ENCODE data around the gene ACY1.

ACY1 gene

GRCh38 chr3:52021489-52022268 lies 38.3 kb downstream of the ACY1 start:
- H3K27me3 Mint-ChIP-seq, result peaks cover 1% of the 10 kb centered on the region
- no peaks in the 10 kb centered on the region for H3K9me3 Mint-ChIP-seq
- no peak overlapping the region for H3K27ac Mint-ChIP-seq
- H3K4me3 Mint-ChIP-seq, result no peak overlapping the region
- intact Hi-C loops (cut with micrococcal nuclease), result no loop called here
- H3K36me3 Mint-ChIP-seq (ENCODE audit: low read depth), result no peaks in the 10 kb centered on the region
- peaks cover 6% of the 10 kb centered on the region for H3K4me1 Mint-ChIP-seq (ENCODE audit: low read depth)

- Mint-ChIP-seq H3K27ac (no peak overlapping the region), H3K9me3 (no peaks in the 10 kb centered on the region), H3K4me1 (ENCODE audit: low read depth) (peaks cover 6% of the 10 kb centered on the region), H3K27me3 (peaks cover 1% of the 10 kb centered on the region), H3K4me3 (no peak overlapping the region), H3K36me3 (ENCODE audit: low read depth) (no peaks in the 10 kb centered on the region)
- intact Hi-C loops (cut with micrococcal nuclease), result no loop called here
These were observed 39.2 kb downstream of the ACY1 start for GRCh38 chr3:52022323-52023100.

- Mint-ChIP-seq H3K9me3 (no peaks in the 10 kb centered on the region), H3K27ac (no peak overlapping the region), H3K36me3 (ENCODE audit: low read depth) (no peaks in the 10 kb centered on the region), H3K27me3 (peaks cover 4% of the 10 kb centered on the region), H3K4me1 (ENCODE audit: low read depth) (peaks cover 6% of the 10 kb centered on the region), H3K4me3 (no peak overlapping the region)
- intact Hi-C loops (cut with micrococcal nuclease), result no loop called here
These were observed 39.9 kb downstream of the ACY1 start for GRCh38 chr3:52023101-52023770.

GRCh38 chr3:52023860-52024764 lies 40.8 kb downstream of the ACY1 start:
- Mint-ChIP-seq H3K27ac (no peak overlapping the region), H3K4me1 (ENCODE audit: low read depth) (peaks cover 6% of the 10 kb centered on the region), H3K36me3 (ENCODE audit: low read depth) (no peaks in the 10 kb centered on the region), H3K27me3 (peaks cover 5% of the 10 kb centered on the region), H3K9me3 (no peaks in the 10 kb centered on the region), H3K4me3 (no peak overlapping the region)
- intact Hi-C loops (cut with micrococcal nuclease), result no loop called here

GRCh38 chr3:52024765-52025452 lies 41.6 kb downstream of the ACY1 start:
- Mint-ChIP-seq H3K27ac (no peak overlapping the region), H3K4me1 (ENCODE audit: low read depth) (peaks cover 6% of the 10 kb centered on the region), H3K9me3 (no peaks in the 10 kb centered on the region), H3K4me3 (no peak overlapping the region), H3K27me3 (peaks cover 5% of the 10 kb centered on the region), H3K36me3 (ENCODE audit: low read depth) (no peaks in the 10 kb centered on the region)
- intact Hi-C loops (cut with micrococcal nuclease), result no loop called here

- H3K27me3 Mint-ChIP-seq, result peaks cover 5% of the 10 kb centered on the region
- H3K4me1 Mint-ChIP-seq (ENCODE audit: low read depth), result peaks cover 6% of the 10 kb centered on the region
- intact Hi-C loops (cut with micrococcal nuclease), result no loop called here
- no peak overlapping the region for H3K27ac Mint-ChIP-seq
- H3K4me3 Mint-ChIP-seq, result no peak overlapping the region
- no peaks in the 10 kb centered on the region for H3K36me3 Mint-ChIP-seq (ENCODE audit: low read depth)
- H3K9me3 Mint-ChIP-seq, result no peaks in the 10 kb centered on the region
These were observed 42.1 kb downstream of the ACY1 start for GRCh38 chr3:52025453-52025852.

GRCh38 chr3:52026041-52026440 lies 42.7 kb downstream of the ACY1 start:
- H3K36me3 Mint-ChIP-seq (ENCODE audit: low read depth), result no peaks in the 10 kb centered on the region
- H3K4me1 Mint-ChIP-seq (ENCODE audit: low read depth), result peaks cover 6% of the 10 kb centered on the region
- no peak overlapping the region for H3K4me3 Mint-ChIP-seq
- peaks cover 5% of the 10 kb centered on the region for H3K27me3 Mint-ChIP-seq
- H3K27ac Mint-ChIP-seq, result no peak overlapping the region
- intact Hi-C loops (cut with micrococcal nuclease), result no loop called here
- no peaks in the 10 kb centered on the region for H3K9me3 Mint-ChIP-seq

GRCh38 chr3:52028572-52028971 lies 45.2 kb downstream of the ACY1 start:
- Mint-ChIP-seq H3K9me3 (no peaks in the 10 kb centered on the region), H3K4me3 (no peak overlapping the region), H3K27me3 (peaks cover 4% of the 10 kb centered on the region), H3K36me3 (ENCODE audit: low read depth) (no peaks in the 10 kb centered on the region), H3K27ac (no peak overlapping the region), H3K4me1 (ENCODE audit: low read depth) (peaks cover 7% of the 10 kb centered on the region)
- intact Hi-C loops (cut with micrococcal nuclease), result no loop called here

- Mint-ChIP-seq H3K27me3 (peaks cover 4% of the 10 kb centered on the region), H3K4me3 (no peak overlapping the region), H3K9me3 (no peaks in the 10 kb centered on the region), H3K36me3 (ENCODE audit: low read depth) (no peaks in the 10 kb centered on the region), H3K27ac (no peak overlapping the region), H3K4me1 (ENCODE audit: low read depth) (peaks cover 7% of the 10 kb centered on the region)
- intact Hi-C loops (cut with micrococcal nuclease), result no loop called here
These were observed 45.7 kb downstream of the ACY1 start for GRCh38 chr3:52029053-52029452.

GRCh38 chr3:52029535-52029934 lies 46.2 kb downstream of the ACY1 start:
- Mint-ChIP-seq H3K27ac (no peak overlapping the region), H3K27me3 (peaks cover 4% of the 10 kb centered on the region), H3K36me3 (ENCODE audit: low read depth) (no peaks in the 10 kb centered on the region), H3K4me3 (no peak overlapping the region), H3K9me3 (no peaks in the 10 kb centered on the region), H3K4me1 (ENCODE audit: low read depth) (peaks cover 7% of the 10 kb centered on the region)
- intact Hi-C loops (cut with micrococcal nuclease), result no loop called here

GRCh38 chr3:52030714-52031310 lies 47.5 kb downstream of the ACY1 start:
- Mint-ChIP-seq H3K36me3 (ENCODE audit: low read depth) (no peaks in the 10 kb centered on the region), H3K9me3 (no peaks in the 10 kb centered on the region), H3K4me3 (no peak overlapping the region), H3K27me3 (peaks cover 4% of the 10 kb centered on the region), H3K27ac (no peak overlapping the region), H3K4me1 (ENCODE audit: low read depth) (peaks cover 7% of the 10 kb centered on the region)
- intact Hi-C loops (cut with micrococcal nuclease), result no loop called here

GRCh38 chr3:52031896-52032295 lies 48.6 kb downstream of the ACY1 start:
- Mint-ChIP-seq H3K27me3 (peaks cover 5% of the 10 kb centered on the region), H3K4me1 (ENCODE audit: low read depth) (peaks cover 7% of the 10 kb centered on the region), H3K27ac (no peak overlapping the region)

More at GRCh38 chr3:52031896-52032295, 48.6 kb downstream of the ACY1 start:
- Mint-ChIP-seq H3K9me3 (no peaks in the 10 kb centered on the region), H3K4me3 (no peak overlapping the region), H3K36me3 (ENCODE audit: low read depth) (no peaks in the 10 kb centered on the region)
- intact Hi-C loops (cut with micrococcal nuclease), result no loop called here
